Activated T-cell treated with anti-CD3 and anti-CD28 coated beads, Interleukin-2, amount 50 U/mL, for 72 hours (primary cell): ENCODE results near the gene NOL6. TPM values are rescaled to one million over a fixed set of nuclear protein-coding genes. Genes with fewer than 3 reads are reported as not detected.

Experiments
- ATAC-seq, 2 donors: fragments of 150-1000 bp; cut with Tn5 transposase; replicated peaks in 1 of 2; 2 replicates each; pipeline ENCODE4 v1.10.0; 2021; ENCODE audit warnings: moderate library complexity in 2 of 2, mild to moderate bottlenecking in 1 of 2
- DNase-seq, 2 donors: peaks; one replicate each; pipeline ENCODE4 v3.0.0; 2021 to 2022; ENCODE audit warnings: mixed read lengths in 1 of 2
- H3K27ac Mint-ChIP-seq: one replicate; pipeline ENCODE4 v1.8.0; 2022; ENCODE audit warnings: mild to moderate bottlenecking, moderate library complexity, mixed read lengths
- H3K27me3 Mint-ChIP-seq: one replicate; pipeline ENCODE4 v1.8.0; 2022; ENCODE audit warnings: low read depth, mixed read lengths
- H3K36me3 Mint-ChIP-seq, 2 donors: one replicate each; pipeline ENCODE4 v1.8.0; 2022; ENCODE audit warnings: mixed read lengths in 2 of 2, mild to moderate bottlenecking in 1 of 2; ENCODE audit not compliant: insufficient read depth in 2 of 2
- H3K4me1 Mint-ChIP-seq: one replicate; pipeline ENCODE4 v1.8.0; 2022; ENCODE audit warnings: low read depth, mixed read lengths
- H3K4me3 Mint-ChIP-seq, 2 donors: one replicate each; pipeline ENCODE4 v1.8.0; 2022; ENCODE audit warnings: mild to moderate bottlenecking in 2 of 2, mixed read lengths in 2 of 2, moderate library complexity in 2 of 2
- H3K9me3 Mint-ChIP-seq, 2 donors: one replicate each; pipeline ENCODE4 v1.8.0; 2022; ENCODE audit warnings: mixed read lengths in 2 of 2
- total RNA-seq, 2 donors: library from RNA; stranded (reverse); gene quantifications; one replicate each; pipeline ENCODE4 v1.2.3, GENCODE V29; 2022

Gene NOL6
- total RNA-seq, 2 donors from 2014 or later = 26.1 to 30.1 TPM

GRCh38 chr9:33442125-33442524 is 31.6 kb downstream of the NOL6 start:
- Mint-ChIP-seq H3K4me3 (no peak overlapping the region), H3K9me3 (no peaks in the 10 kb centered on the region), H3K4me1 (peaks cover 27% of the 10 kb centered on the region), H3K36me3 (no peaks in the 10 kb centered on the region), H3K27ac (no peak overlapping the region), H3K27me3 (no peaks in the 10 kb centered on the region)
- DNase-seq = no peak
- ATAC-seq = no peak

DNA sequence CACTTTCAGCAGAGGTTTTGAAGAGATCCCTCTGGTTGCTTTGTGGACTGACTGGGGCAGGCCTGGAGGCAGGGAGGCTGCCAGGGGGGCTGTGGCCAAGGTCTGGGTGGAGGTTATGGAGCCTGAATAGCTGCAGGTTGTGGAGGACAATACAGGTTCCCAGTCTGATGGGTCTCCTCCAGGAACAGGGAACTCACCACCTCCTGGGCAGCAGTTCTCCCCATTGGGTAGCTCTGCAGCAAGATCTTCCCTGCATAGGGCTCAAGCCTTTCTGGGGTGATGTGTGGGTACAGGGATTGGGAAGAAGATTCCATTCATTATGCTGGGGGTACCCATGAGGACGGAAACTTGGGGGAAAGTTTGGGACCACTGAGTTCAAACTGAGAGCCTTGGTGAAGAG is 33.1 kb downstream of the NOL6 start:
- H3K9me3 Mint-ChIP-seq = no peaks in the 10 kb centered on the region
- H3K36me3 Mint-ChIP-seq = no peaks in the 10 kb centered on the region
- peaks cover 12% of the 10 kb centered on the region for H3K4me1 Mint-ChIP-seq
- DNase-seq = no peak
- ATAC-seq = no peak
- H3K27ac Mint-ChIP-seq = no peak overlapping the region
- H3K27me3 Mint-ChIP-seq = no peaks in the 10 kb centered on the region
- H3K4me3 Mint-ChIP-seq = no peak overlapping the region

DNA sequence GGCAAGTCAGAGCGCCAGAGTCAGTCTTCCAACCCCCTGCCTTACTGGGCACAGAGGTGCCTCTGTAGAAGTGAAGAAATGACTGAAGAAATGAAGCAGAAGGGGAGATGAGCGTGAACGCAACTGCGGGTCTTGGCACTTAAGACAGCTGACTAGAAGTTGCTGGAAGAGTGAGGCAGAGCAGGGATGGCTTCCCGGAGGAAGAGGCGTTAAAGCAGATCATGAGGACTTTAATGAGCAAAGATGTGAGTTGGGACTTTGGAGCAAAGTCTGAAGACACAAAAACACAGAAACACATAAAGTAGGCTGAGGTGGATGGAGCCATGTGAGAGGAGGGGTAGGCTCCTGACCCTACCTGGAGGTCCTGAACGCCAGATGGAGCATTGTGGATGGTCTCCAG is 33.5 kb downstream of the NOL6 start:
- no peaks in the 10 kb centered on the region for H3K27me3 Mint-ChIP-seq
- H3K4me1 Mint-ChIP-seq = peaks cover 8% of the 10 kb centered on the region
- DNase-seq = no peak
- H3K36me3 Mint-ChIP-seq = no peaks in the 10 kb centered on the region
- no peaks in the 10 kb centered on the region for H3K9me3 Mint-ChIP-seq
- ATAC-seq = no peak
- H3K4me3 Mint-ChIP-seq = no peak overlapping the region
- no peak overlapping the region for H3K27ac Mint-ChIP-seq

GRCh38 chr9:33439731-33440130 is 34.0 kb downstream of the NOL6 start:
- Mint-ChIP-seq H3K9me3 (no peaks in the 10 kb centered on the region), H3K27me3 (no peaks in the 10 kb centered on the region), H3K36me3 (no peaks in the 10 kb centered on the region), H3K27ac (no peak overlapping the region), H3K4me3 (no peak overlapping the region), H3K4me1 (peaks cover 3% of the 10 kb centered on the region)
- DNase-seq (no peak), ATAC-seq (no peak)

- no peak overlapping the region for H3K27ac Mint-ChIP-seq
- H3K27me3 Mint-ChIP-seq = no peaks in the 10 kb centered on the region
- no peaks in the 10 kb centered on the region for H3K36me3 Mint-ChIP-seq
- H3K9me3 Mint-ChIP-seq = no peaks in the 10 kb centered on the region
- no peak for DNase-seq
- no peak for ATAC-seq
- no peaks in the 10 kb centered on the region for H3K4me1 Mint-ChIP-seq
- H3K4me3 Mint-ChIP-seq = no peak overlapping the region
Observed at GRCh38 chr9:33438926-33439680, 34.6 kb downstream of the NOL6 start.

DNA sequence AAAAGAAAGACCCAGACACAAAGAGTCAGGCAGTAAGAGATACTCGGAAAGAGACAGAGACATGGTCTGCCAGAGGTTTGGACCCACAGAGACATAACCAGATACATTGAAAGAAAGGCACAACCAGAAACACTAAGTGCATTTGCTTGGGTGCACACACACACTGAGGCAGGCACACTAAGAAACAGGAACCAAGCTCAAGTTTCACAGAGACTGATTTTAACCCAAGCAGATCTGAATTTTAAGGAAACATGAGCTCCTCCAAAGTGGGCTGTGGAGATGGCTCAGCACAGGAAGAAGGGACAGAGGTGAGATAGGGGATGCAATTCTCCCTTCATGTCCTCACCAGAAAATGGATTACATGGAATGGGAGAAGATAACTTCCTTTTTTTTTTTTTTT is 35.8 kb downstream of the NOL6 start:
- DNase-seq (no peak), ATAC-seq (no peak)
- no peak overlapping the region for H3K4me3 Mint-ChIP-seq
- H3K27me3 Mint-ChIP-seq = no peaks in the 10 kb centered on the region
- no peaks in the 10 kb centered on the region for H3K4me1 Mint-ChIP-seq
- no peaks in the 10 kb centered on the region for H3K9me3 Mint-ChIP-seq
- H3K27ac Mint-ChIP-seq = no peak overlapping the region
- no peaks in the 10 kb centered on the region for H3K36me3 Mint-ChIP-seq

DNA sequence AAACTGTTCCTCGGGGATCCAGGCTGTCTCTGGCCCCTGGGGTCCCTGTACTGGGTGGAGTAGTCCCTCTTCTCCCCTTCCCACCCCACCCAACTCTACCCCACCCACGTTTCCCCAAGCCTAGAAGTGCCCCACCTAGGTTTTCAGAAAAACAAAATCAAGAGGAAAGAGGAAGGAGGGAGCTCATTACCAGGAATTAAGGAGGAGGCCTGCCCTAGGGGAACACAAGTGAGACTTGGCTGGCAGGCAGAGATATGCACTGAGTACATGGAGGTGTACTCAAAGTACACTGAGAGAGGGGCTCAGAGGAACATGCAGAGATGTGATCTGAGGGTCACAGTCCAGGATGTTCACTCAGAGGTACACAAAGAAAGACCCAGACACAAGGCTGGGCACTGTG is 36.5 kb downstream of the NOL6 start:
- no peak overlapping the region for H3K4me3 Mint-ChIP-seq
- no peak for DNase-seq
- no peaks in the 10 kb centered on the region for H3K36me3 Mint-ChIP-seq
- H3K4me1 Mint-ChIP-seq = no peaks in the 10 kb centered on the region
- no peaks in the 10 kb centered on the region for H3K27me3 Mint-ChIP-seq
- no peak overlapping the region for H3K27ac Mint-ChIP-seq
- H3K9me3 Mint-ChIP-seq = no peaks in the 10 kb centered on the region
- no peak for ATAC-seq

- DNase-seq (no peak), ATAC-seq (no peak)
- Mint-ChIP-seq H3K9me3 (no peaks in the 10 kb centered on the region), H3K4me3 (no peak overlapping the region), H3K36me3 (no peaks in the 10 kb centered on the region), H3K4me1 (peaks cover 3% of the 10 kb centered on the region), H3K27me3 (no peaks in the 10 kb centered on the region), H3K27ac (no peak overlapping the region)
Observed at GRCh38 chr9:33436445-33436844, 37.3 kb downstream of the NOL6 start.

DNA sequence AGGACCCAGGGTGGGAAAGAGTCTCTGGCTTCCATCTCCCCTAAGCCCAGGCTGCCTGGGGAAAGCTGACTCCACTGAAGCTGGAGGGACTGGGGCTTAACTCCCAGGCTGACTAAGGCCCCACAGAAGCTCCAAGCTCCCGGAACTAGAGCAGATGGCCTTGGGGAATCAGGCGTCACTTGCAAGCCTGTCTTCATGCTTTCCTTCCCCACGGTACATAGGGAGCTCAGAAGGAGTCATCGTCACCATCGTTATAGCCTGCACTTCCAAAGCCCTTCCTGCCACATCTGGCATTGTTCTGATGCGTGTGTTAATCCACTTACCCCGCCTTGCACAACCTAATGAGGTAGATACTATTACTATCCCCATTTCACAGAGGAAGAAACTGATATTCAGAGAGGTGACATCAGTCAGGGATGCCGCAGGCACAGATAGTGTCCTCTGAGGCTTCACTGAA is 37.9 kb downstream of the NOL6 start:
- no peaks in the 10 kb centered on the region for H3K27me3 Mint-ChIP-seq
- DNase-seq (no peak), ATAC-seq (no peak)
- no peaks in the 10 kb centered on the region for H3K9me3 Mint-ChIP-seq
- peaks cover 9% of the 10 kb centered on the region for H3K4me1 Mint-ChIP-seq
- H3K36me3 Mint-ChIP-seq = no peaks in the 10 kb centered on the region
- H3K4me3 Mint-ChIP-seq = no peak overlapping the region
- H3K27ac Mint-ChIP-seq = no peak overlapping the region

- H3K4me1 Mint-ChIP-seq = peaks cover 17% of the 10 kb centered on the region
- ATAC-seq = no peak
- DNase-seq = no peak
- H3K27me3 Mint-ChIP-seq = no peaks in the 10 kb centered on the region
- no peak overlapping the region for H3K27ac Mint-ChIP-seq
- no peaks in the 10 kb centered on the region for H3K36me3 Mint-ChIP-seq
- no peaks in the 10 kb centered on the region for H3K9me3 Mint-ChIP-seq
- H3K4me3 Mint-ChIP-seq = no peak overlapping the region
Observed at GRCh38 chr9:33434317-33435105, 39.2 kb downstream of the NOL6 start.

DNA sequence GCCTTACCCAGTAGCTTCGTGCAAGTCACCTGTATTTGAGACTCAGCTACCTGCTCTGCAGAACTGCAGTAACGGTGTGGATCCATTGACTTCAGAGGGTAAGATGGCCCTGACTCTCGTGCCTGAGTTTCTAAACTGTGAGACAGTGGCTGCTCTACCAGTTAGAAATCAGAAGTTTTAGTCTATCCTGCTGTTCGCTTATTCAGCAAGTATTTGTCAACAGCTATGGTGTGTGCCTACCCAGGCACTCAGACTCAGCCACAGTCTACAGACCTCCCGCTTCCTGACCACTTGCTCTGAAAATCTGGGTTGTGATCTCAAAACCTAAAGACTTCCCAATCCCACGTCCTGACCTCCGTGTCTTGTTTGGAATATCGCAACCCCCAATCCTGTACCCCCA is 39.9 kb downstream of the NOL6 start:
- H3K36me3 Mint-ChIP-seq = no peaks in the 10 kb centered on the region

GRCh38 chr9:33431420-33431819 is 42.3 kb downstream of the NOL6 start:
- no peak for DNase-seq
- Mint-ChIP-seq H3K4me1 (peaks cover 25% of the 10 kb centered on the region), H3K27ac (no peak overlapping the region), H3K4me3 (no peak overlapping the region), H3K36me3 (no peaks in the 10 kb centered on the region), H3K27me3 (no peaks in the 10 kb centered on the region), H3K9me3 (no peaks in the 10 kb centered on the region)
- no peak for ATAC-seq

More for the DNA sequence above, 39.9 kb downstream of the NOL6 start:
- Mint-ChIP-seq H3K9me3 (no peaks in the 10 kb centered on the region), H3K27me3 (no peaks in the 10 kb centered on the region), H3K4me1 (peaks cover 17% of the 10 kb centered on the region), H3K4me3 (no peak overlapping the region), H3K27ac (no peak overlapping the region)
- ATAC-seq (no peak), DNase-seq (no peak)

GRCh38 chr9:33430942-33431341 is 42.8 kb downstream of the NOL6 start:
- DNase-seq (no peak), ATAC-seq (no peak)
- Mint-ChIP-seq H3K4me3 (no peak overlapping the region), H3K36me3 (no peaks in the 10 kb centered on the region), H3K9me3 (no peaks in the 10 kb centered on the region), H3K4me1 (peaks cover 25% of the 10 kb centered on the region), H3K27ac (no peak overlapping the region), H3K27me3 (no peaks in the 10 kb centered on the region)
